Nephron progenitor cell (in vitro differentiated cells): Measurements from ENCODE around the gene PTGS2.
"Not testable (repeated sequence)": the region's sequence is repeated elsewhere in the genome, so short reads cannot be mapped to it uniquely, and the experiment has no call there.

Experiments
- DNase-seq: peaks from one replicate; pipeline ENCODE4 v3.0.0; 2021
- H3K27ac Mint-ChIP-seq: 2 replicates; pipeline ENCODE4 v1.8.0; 2021; ENCODE audit warnings: mild to moderate bottlenecking, moderate library complexity, mixed read lengths
- H3K27me3 Mint-ChIP-seq: 2 replicates; pipeline ENCODE4 v1.8.0; 2021; ENCODE audit warnings: mild to moderate bottlenecking, low read depth, mixed read lengths; ENCODE audit not compliant: poor library complexity
- H3K36me3 Mint-ChIP-seq: 2 replicates; pipeline ENCODE4 v1.8.0; 2021; ENCODE audit warnings: low read depth, mixed read lengths
- H3K4me1 Mint-ChIP-seq: 2 replicates; pipeline ENCODE4 v1.8.0; 2021; ENCODE audit warnings: mixed read lengths
- H3K4me3 Mint-ChIP-seq: 2 replicates; pipeline ENCODE4 v1.8.0; 2021; ENCODE audit warnings: mild to moderate bottlenecking, moderate library complexity, mixed read lengths
- H3K9me3 Mint-ChIP-seq: 2 replicates; pipeline ENCODE4 v1.8.0; 2021; ENCODE audit warnings: mild to moderate bottlenecking, moderate library complexity, mixed read lengths
- CTCF ChIP-seq: fragments of 200-600 bp; sonication (generic); IDR thresholded peaks from 2 replicates; pipeline ENCODE4 v1.5.0; 2021; ENCODE audit warnings: antibody characterized with exemption

The PTGS2 gene

DNA sequence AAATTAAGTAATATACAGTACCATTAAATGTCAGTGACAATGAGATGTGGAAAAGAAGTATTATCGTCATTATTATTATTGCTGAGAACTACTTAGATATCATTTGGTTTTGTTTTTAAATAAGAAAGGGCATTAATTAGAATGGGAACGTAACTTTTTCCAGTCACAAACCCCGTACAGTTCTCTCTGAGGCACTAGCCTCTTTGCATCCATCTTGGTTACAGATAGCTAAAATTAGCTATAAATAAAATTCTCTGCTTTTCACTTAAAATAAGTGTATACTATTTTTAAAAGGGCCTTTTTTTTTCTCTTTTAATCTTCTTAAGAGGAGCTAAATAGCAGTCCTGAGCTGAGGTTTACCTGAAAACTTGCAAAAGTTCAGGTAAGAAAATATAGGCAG, 7.6 kb downstream of the PTGS2 start:
- Mint-ChIP-seq H3K36me3 (no peaks in the 10 kb centered on the region), H3K4me3 (no peak overlapping the region), H3K4me1 (no peaks in the 10 kb centered on the region), H3K27me3 (peaks cover 9% of the 10 kb centered on the region), H3K27ac (no peak overlapping the region), H3K9me3 (no peaks in the 10 kb centered on the region)
- no peak for DNase-seq
- no peak for TF ChIP-seq CTCF

- DNase-seq = no peak
- Mint-ChIP-seq H3K36me3 (no peaks in the 10 kb centered on the region), H3K9me3 (no peaks in the 10 kb centered on the region), H3K4me1 (no peaks in the 10 kb centered on the region), H3K27me3 (peaks cover 9% of the 10 kb centered on the region), H3K27ac (no peak overlapping the region), H3K4me3 (no peak overlapping the region)
- no peak for TF ChIP-seq CTCF
Observed at GRCh38 chr1:186672131-186672530, 8.1 kb downstream of the PTGS2 start.

- Mint-ChIP-seq H3K9me3 (no peaks in the 10 kb centered on the region), H3K27me3 (peaks cover 13% of the 10 kb centered on the region), H3K4me3 (no peak overlapping the region), H3K4me1 (no peaks in the 10 kb centered on the region), H3K36me3 (no peaks in the 10 kb centered on the region), H3K27ac (no peak overlapping the region)
- TF ChIP-seq CTCF = no peak
- no peak for DNase-seq
Observed at GRCh38 chr1:186671136-186671825, 8.9 kb downstream of the PTGS2 start.

DNA sequence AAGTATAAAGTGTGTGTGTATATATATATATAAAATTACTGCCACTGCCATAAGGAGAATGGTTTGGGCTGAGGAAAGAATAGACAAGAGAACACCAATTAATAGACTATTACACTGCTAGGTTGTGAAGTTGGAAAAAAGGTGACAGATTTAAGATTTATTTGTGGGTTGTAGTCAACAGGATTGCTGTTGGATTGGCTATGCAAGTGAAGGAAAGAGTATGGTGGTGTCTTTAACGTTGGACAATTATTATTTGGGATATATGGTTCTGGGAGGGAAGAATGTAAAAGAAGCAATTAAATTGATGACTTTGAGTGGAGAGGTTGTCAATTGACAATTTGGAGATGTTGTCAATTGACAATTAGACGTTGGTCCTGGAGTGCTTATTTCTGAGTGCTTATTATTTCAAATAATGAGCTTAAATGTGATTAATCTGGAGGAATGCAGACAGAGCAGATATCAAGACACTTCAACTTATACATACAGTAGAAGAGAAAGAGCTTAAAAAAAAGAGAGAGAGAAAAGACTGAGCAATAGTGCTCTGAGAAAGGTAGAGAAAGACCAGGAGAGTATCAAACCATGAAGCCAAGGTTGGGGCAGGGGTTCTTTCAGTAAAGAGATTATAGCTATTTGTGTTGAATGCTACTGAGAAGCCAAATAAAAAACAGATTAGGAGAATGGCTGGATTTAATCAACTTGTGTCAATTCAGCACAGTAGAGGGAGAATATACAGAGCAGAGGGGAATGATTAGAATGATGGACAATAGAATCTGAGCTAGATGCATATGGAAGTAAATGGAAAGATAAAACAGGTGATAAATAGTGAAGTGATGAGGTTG, 9.7 kb downstream of the PTGS2 start:
- H3K36me3 Mint-ChIP-seq = no peaks in the 10 kb centered on the region
- no peaks in the 10 kb centered on the region for H3K9me3 Mint-ChIP-seq
- H3K27me3 Mint-ChIP-seq = peaks cover 13% of the 10 kb centered on the region
- H3K27ac Mint-ChIP-seq = no peak overlapping the region
- H3K4me1 Mint-ChIP-seq = no peaks in the 10 kb centered on the region
- no peak for TF ChIP-seq CTCF
- no peak overlapping the region for H3K4me3 Mint-ChIP-seq
- no peak for DNase-seq

DNA sequence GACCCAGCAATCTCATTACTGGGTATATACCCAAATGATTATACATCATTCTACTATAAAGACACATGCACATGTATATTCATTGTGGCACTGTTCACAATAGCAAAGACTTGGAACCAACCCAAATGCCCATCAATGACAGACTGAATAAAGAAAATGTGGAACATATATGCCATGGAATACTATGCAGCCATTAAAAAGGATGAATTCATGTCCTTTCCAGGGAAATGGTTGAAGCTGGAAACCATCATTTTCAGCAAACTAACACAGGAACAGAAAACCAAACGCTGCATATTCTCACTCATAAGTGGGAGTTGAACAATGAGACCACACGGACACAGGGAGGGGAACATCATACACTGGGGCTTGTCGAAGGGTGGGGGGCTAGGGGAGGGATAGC, 10.4 kb downstream of the PTGS2 start:
- peaks cover 13% of the 10 kb centered on the region for H3K27me3 Mint-ChIP-seq
- not testable (repeated sequence) for H3K4me1 Mint-ChIP-seq, H3K4me3 Mint-ChIP-seq, H3K36me3 Mint-ChIP-seq, H3K27ac Mint-ChIP-seq, DNase-seq, H3K9me3 Mint-ChIP-seq

DNA sequence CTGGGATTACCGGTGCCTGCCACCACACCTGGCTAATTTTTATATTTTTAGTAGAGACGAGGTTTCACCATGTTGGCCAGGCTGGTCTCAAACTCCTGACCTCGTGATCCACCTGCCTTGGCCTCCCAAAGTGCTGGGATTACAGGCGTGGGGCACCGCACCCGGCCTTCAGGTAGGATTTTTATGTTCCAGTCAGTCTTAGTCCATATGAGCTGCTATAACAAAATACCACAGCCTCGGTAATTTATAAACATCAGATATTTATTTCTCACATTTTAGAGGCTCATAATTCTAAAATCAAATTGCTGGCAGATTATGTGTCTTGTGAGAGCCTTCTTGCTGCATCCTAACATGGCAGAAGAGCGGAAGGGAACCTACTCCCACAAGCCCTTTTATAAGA, 16.0 kb downstream of the PTGS2 start:
- not testable (repeated sequence) for DNase-seq, H3K4me1 Mint-ChIP-seq, H3K36me3 Mint-ChIP-seq, H3K9me3 Mint-ChIP-seq, H3K4me3 Mint-ChIP-seq, H3K27me3 Mint-ChIP-seq, H3K27ac Mint-ChIP-seq

GRCh38 chr1:186662752-186663151, 17.5 kb downstream of the PTGS2 start:
- TF ChIP-seq CTCF = no peak
- Mint-ChIP-seq H3K9me3 (no peaks in the 10 kb centered on the region), H3K4me1 (no peaks in the 10 kb centered on the region), H3K4me3 (no peak overlapping the region), H3K27me3 (peaks cover 7% of the 10 kb centered on the region), H3K36me3 (no peaks in the 10 kb centered on the region), H3K27ac (no peak overlapping the region)
- DNase-seq = no peak
